DND-41 (cell line): ENCODE results near the gene CDK7.

Experiments
- ATAC-seq: fragments of 200-7000 bp; cut with Tn5 transposase; 3 replicates; pipeline ENCODE4 v1.9.1; 2021; ENCODE audit warnings: low read depth; ENCODE audit not compliant: insufficient read depth
- DNase-seq: peaks from one replicate; pipeline ENCODE4 v3.0.0-alpha.2; 2020
- H2AFZ ChIP-seq: 2 replicates; pipeline ENCODE4 v1.6.0; 2012; ENCODE audit warnings: low read depth, low read length
- H3K27ac ChIP-seq: 2 replicates; pipeline ENCODE4 v1.5.1; 2012; ENCODE audit warnings: low read length, inconsistent platforms
- H3K27me3 ChIP-seq: fragments of 200-600 bp; sonication (generic); 2 replicates; pipeline ENCODE4 v1.6.0; 2012; ENCODE audit warnings: low read length, mild to moderate bottlenecking, inconsistent platforms; ENCODE audit not compliant: insufficient read depth, poor library complexity
- H3K36me3 ChIP-seq: 2 replicates; pipeline ENCODE4 v1.5.1; 2012; ENCODE audit warnings: low read length, inconsistent platforms; ENCODE audit not compliant: insufficient read depth
- H3K4me1 ChIP-seq: 2 replicates; pipeline ENCODE4 v1.5.1; 2012; ENCODE audit warnings: mild to moderate bottlenecking, low read length; ENCODE audit not compliant: insufficient read depth
- H3K4me2 ChIP-seq: 2 replicates; pipeline ENCODE4 v1.6.0; 2012; ENCODE audit warnings: mild to moderate bottlenecking, moderate library complexity, low read length, inconsistent platforms; ENCODE audit not compliant: insufficient read depth
- H3K4me3 ChIP-seq, 2 experiments: fragments of 200-600 bp in 1 of 2; shearing (Covaris generic) in 1 of 2; 2 replicates each; pipeline ENCODE4 v1.5.1; 2012 to 2016; ENCODE audit warnings: inconsistent platforms in 2 of 2, low read length in 2 of 2, mild to moderate bottlenecking in 2 of 2, low read depth in 1 of 2, moderate library complexity in 1 of 2
- H3K79me2 ChIP-seq: 2 replicates; pipeline ENCODE4 v1.6.0; 2012; ENCODE audit warnings: low read length, inconsistent platforms; ENCODE audit not compliant: insufficient read depth
- H3K9ac ChIP-seq: 2 replicates; pipeline ENCODE4 v1.6.0; 2012; ENCODE audit warnings: low read depth, mild to moderate bottlenecking, inconsistent platforms, low read length, moderate library complexity
- H3K9me3 ChIP-seq: 2 replicates; pipeline ENCODE4 v1.5.1; 2012; ENCODE audit warnings: low read length, moderate library complexity, mild to moderate bottlenecking, inconsistent platforms; ENCODE audit not compliant: insufficient read depth, severe bottlenecking
- H4K20me1 ChIP-seq: 2 replicates; pipeline ENCODE4 v1.6.0; 2012; ENCODE audit warnings: low read length; ENCODE audit not compliant: insufficient read depth
- EZH2 ChIP-seq: IDR thresholded peaks from 3 replicates; pipeline ENCODE4 v1.6.1; 2012; ENCODE audit warnings: borderline replicate concordance, low read depth, mild to moderate bottlenecking, moderate library complexity, low read length, inconsistent platforms; ENCODE audit not compliant: severe bottlenecking
- TF ChIP-seq, protein P1 (sequence below): IDR thresholded peaks from 2 replicates; pipeline ENCODE4 v1.5.1; 2012; ENCODE audit warnings: borderline replicate concordance, low read length, moderate library complexity, mild to moderate bottlenecking; ENCODE audit not compliant: poor library complexity, severe bottlenecking; ENCODE audit errors: extremely low read depth

The CDK7 gene

DNA sequence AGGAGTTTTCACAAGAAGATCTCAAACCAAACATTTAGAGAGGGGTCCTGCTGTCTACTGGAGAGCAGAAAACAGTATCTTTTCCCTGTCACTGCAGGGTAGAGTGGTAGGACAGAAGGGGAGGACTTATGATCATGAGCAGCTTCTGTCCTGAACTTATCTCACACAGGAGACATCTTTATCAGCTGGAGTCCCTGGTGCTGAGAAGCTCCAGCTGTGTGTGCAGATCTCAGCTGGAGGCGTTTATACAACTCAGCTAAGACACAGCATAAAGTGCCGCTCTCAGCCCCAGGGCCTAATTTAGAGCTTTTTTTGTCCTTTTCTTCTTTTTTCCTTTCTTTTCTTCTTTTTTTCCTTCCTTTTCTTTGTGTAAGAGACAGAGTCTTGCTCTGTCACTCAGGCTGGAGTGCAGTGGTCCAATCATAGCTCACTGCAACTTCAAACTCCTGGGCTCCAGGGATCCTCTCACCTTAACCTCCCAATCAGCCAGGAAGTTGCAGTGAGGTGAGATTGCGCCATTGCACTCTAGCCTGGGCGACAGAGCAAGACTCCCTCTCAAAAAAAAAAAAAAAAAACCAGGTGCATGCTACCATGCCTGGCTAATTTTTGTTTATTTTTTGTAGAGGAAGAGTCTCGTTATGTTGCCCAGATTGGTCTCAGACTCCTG, 66.0 kb downstream of the CDK7 start:
- Histone ChIP-seq H3K4me1 (no peaks in the 10 kb centered on the region), H3K79me2 (no peaks in the 10 kb centered on the region), H2AFZ (no peak overlapping the region), H3K4me2 (no peak overlapping the region), H3K9me3 (no peaks in the 10 kb centered on the region), H4K20me1 (no peaks in the 10 kb centered on the region), H3K36me3 (peaks cover 20% of the 10 kb centered on the region), H3K9ac (no peak overlapping the region), H3K27me3 (no peaks in the 10 kb centered on the region), H3K27ac (no peak overlapping the region), H3K4me3 (no peak overlapping the region)
- ATAC-seq (no peak), DNase-seq (no peak)
- TF ChIP-seq EZH2, result no peak
- TF ChIP-seq, protein P1, sequence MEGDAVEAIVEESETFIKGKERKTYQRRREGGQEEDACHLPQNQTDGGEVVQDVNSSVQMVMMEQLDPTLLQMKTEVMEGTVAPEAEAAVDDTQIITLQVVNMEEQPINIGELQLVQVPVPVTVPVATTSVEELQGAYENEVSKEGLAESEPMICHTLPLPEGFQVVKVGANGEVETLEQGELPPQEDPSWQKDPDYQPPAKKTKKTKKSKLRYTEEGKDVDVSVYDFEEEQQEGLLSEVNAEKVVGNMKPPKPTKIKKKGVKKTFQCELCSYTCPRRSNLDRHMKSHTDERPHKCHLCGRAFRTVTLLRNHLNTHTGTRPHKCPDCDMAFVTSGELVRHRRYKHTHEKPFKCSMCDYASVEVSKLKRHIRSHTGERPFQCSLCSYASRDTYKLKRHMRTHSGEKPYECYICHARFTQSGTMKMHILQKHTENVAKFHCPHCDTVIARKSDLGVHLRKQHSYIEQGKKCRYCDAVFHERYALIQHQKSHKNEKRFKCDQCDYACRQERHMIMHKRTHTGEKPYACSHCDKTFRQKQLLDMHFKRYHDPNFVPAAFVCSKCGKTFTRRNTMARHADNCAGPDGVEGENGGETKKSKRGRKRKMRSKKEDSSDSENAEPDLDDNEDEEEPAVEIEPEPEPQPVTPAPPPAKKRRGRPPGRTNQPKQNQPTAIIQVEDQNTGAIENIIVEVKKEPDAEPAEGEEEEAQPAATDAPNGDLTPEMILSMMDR, result no peak

DNA sequence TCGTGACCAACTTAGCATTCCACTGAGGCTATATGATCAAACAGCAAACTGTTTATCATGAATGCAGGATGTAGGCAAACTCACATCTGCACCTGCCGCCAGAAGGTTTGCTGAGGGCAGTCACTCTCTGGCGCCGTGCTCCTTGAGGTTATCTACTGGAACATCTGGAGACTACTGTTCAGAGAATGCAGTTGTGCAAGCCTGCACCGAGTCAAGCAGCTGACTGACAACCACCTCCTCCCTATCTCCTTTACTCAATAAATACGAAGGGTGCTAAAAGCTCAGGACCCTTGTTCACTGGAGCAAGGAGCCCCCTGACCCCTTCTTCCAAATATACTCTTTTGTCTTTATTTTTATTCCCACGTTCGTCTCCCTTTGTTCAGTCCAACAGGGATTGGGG, 70.8 kb downstream of the CDK7 start:
- H3K9me3 ChIP-seq, result peaks cover 5% of the 10 kb centered on the region
- no peaks in the 10 kb centered on the region for H3K27me3 ChIP-seq
- peaks cover 35% of the 10 kb centered on the region for H3K36me3 ChIP-seq
- H3K27ac ChIP-seq, result no peak overlapping the region
- H4K20me1 ChIP-seq, result no peaks in the 10 kb centered on the region
- H3K9ac ChIP-seq, result no peak overlapping the region
- ATAC-seq, result no peak
- H3K4me2 ChIP-seq, result no peak overlapping the region
- no peak for DNase-seq
- no peaks in the 10 kb centered on the region for H3K79me2 ChIP-seq
- H2AFZ ChIP-seq, result no peak overlapping the region
- H3K4me3 ChIP-seq, result no peak overlapping the region
- H3K4me1 ChIP-seq, result no peaks in the 10 kb centered on the region
- TF ChIP-seq, protein P1, result no peak
- no peak for TF ChIP-seq EZH2

DNA sequence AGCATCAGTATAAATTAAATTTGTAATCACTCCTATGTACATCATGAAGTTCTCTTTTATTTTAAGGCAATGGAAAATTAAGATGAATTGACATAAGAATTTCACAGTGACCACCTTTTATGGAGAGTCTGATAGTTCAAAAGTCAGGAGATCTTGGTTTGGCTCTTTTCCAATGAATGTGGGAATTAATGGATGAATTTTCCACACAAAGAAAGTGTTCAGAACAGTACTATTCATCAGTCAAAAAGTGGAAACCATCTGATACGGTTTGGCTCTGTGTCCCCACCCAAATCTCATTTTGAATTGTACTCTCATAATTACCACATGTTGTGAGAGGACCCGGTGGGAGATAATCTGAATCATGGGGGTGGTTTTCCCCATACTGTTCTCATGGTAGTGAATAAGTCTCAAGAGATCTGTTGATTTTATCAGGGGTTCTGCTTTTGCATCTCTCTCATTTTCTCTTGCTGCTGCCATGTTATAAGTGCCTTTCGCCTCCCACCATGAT, 73.4 kb downstream of the CDK7 start:
- peaks cover 48% of the 10 kb centered on the region for H3K36me3 ChIP-seq
- H3K79me2 ChIP-seq, result no peaks in the 10 kb centered on the region
- peaks cover 6% of the 10 kb centered on the region for H3K9me3 ChIP-seq
- H3K27me3 ChIP-seq, result no peaks in the 10 kb centered on the region
- no peak for DNase-seq
- H2AFZ ChIP-seq, result no peak overlapping the region
- no peak overlapping the region for H3K9ac ChIP-seq
- no peak overlapping the region for H3K4me3 ChIP-seq
- no peak for ATAC-seq
- TF ChIP-seq, protein P1, result no peak
- no peak for TF ChIP-seq EZH2
- no peak overlapping the region for H3K27ac ChIP-seq
- H3K4me2 ChIP-seq, result no peak overlapping the region
- no peaks in the 10 kb centered on the region for H3K4me1 ChIP-seq
- H4K20me1 ChIP-seq, result no peaks in the 10 kb centered on the region

DNA sequence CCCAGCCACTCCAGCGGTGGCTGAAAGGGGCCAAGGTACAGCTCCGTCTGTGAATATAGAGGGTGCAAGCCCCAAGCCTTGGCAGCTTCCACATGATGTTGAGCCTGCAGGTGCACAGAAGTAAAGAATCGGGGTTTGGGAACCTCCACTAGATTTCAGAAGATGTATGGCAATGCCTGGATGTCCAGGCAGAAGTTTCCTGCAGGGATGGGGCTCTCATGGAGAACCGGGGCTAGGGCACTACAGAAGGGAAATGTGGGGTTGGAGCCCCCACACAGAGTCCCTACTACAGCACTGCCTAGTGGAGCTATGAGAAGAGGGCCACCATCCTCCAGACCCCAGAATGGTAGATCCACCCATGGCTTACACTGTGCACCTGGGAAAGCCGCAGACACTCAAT, 74.7 kb downstream of the CDK7 start:
- Histone ChIP-seq H3K9ac (no peak overlapping the region), H3K4me3 (no peak overlapping the region), H3K79me2 (no peaks in the 10 kb centered on the region), H3K36me3 (peaks cover 57% of the 10 kb centered on the region), H3K27me3 (no peaks in the 10 kb centered on the region), H3K9me3 (peaks cover 6% of the 10 kb centered on the region), H3K4me1 (no peaks in the 10 kb centered on the region), H3K27ac (no peak overlapping the region), H4K20me1 (no peaks in the 10 kb centered on the region), H3K4me2 (no peak overlapping the region), H2AFZ (no peak overlapping the region)
- TF ChIP-seq, protein P1, result no peak
- no peak for TF ChIP-seq EZH2
- DNase-seq (no peak), ATAC-seq (no peak)
